ENCODE measurements around the gene SH2D5.

DNA sequence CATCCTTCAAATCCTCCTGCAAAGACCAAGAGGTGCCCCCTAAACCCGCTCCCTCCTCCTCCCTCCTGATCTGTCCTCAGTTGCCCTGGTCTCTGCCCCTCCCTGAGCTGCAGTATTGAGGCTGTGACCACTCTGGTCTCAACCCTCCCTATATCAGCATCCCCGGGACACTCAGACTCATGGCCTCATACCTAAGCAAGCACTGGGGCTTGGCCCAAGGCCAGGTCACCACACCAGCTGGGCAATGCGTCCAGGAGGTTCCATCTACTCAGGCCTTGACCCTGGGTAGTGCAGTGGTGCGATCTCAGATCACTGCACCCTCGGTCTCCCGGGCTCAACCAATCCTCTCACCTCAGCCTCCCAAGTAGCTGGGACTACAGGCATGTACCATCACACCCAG, 24.4 kb downstream of the SH2D5 start:
- TF ChIP-seq, protein P1, sequence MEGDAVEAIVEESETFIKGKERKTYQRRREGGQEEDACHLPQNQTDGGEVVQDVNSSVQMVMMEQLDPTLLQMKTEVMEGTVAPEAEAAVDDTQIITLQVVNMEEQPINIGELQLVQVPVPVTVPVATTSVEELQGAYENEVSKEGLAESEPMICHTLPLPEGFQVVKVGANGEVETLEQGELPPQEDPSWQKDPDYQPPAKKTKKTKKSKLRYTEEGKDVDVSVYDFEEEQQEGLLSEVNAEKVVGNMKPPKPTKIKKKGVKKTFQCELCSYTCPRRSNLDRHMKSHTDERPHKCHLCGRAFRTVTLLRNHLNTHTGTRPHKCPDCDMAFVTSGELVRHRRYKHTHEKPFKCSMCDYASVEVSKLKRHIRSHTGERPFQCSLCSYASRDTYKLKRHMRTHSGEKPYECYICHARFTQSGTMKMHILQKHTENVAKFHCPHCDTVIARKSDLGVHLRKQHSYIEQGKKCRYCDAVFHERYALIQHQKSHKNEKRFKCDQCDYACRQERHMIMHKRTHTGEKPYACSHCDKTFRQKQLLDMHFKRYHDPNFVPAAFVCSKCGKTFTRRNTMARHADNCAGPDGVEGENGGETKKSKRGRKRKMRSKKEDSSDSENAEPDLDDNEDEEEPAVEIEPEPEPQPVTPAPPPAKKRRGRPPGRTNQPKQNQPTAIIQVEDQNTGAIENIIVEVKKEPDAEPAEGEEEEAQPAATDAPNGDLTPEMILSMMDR (IDR thresholded peaks at IDR 0.05), result no peak
- TF ChIP-seq POLR2A (IDR thresholded peaks at IDR 0.05), result no peak

Measured in esophagus squamous epithelium (tissue), 4 donors.